HEK293 (cell line): ENCODE results near the gene DNAJB4.

Experiments used
- CTCF ChIP-seq: fragments of 450-650 bp; formaldehyde crosslinking; IDR thresholded peaks from 2 replicates; pipeline ENCODE4 v1.5.1; 2016; ENCODE audit warnings: missing biosample characterization, missing genetic modification characterization
- MEIS1 ChIP-seq: sonication (generic); formaldehyde crosslinking; IDR thresholded peaks from 2 replicates; pipeline ENCODE4 v1.8.1; 2022; ENCODE audit warnings: missing genetic modification reagents, mild to moderate bottlenecking, borderline replicate concordance
- OSR2 ChIP-seq: fragments of 450-650 bp; formaldehyde crosslinking; IDR thresholded peaks from 2 replicates; pipeline ENCODE4 v1.5.1; 2016; ENCODE audit warnings: missing biosample characterization, missing genetic modification characterization
- SP3 ChIP-seq: fragments of 450-650 bp; formaldehyde crosslinking; IDR thresholded peaks from 2 replicates; pipeline ENCODE4 v1.5.1; 2016; ENCODE audit warnings: missing biosample characterization, missing genetic modification characterization
- WT1 ChIP-seq: fragments of 450-650 bp; formaldehyde crosslinking; IDR thresholded peaks from 2 replicates; pipeline ENCODE4 v1.5.1; 2016; ENCODE audit warnings: missing biosample characterization, missing genetic modification characterization
- ZBTB6 ChIP-seq: fragments of 450-650 bp; formaldehyde crosslinking; IDR thresholded peaks from 2 replicates; pipeline ENCODE4 v1.5.1; 2017; ENCODE audit warnings: missing biosample characterization, missing genetic modification characterization
- ZFP69B ChIP-seq: fragments of 450-650 bp; formaldehyde crosslinking; IDR thresholded peaks from 2 replicates; pipeline ENCODE4 v1.5.1; 2016; ENCODE audit warnings: missing biosample characterization, missing genetic modification characterization
- ZIC2 ChIP-seq: fragments of 450-650 bp; formaldehyde crosslinking; IDR thresholded peaks from 2 replicates; pipeline ENCODE4 v1.5.1; 2016; ENCODE audit warnings: missing biosample characterization, missing genetic modification characterization
- ZNF140 ChIP-seq: fragments of 450-650 bp; formaldehyde crosslinking; IDR thresholded peaks from 2 replicates; pipeline ENCODE4 v1.5.1; 2016; ENCODE audit warnings: missing biosample characterization, missing genetic modification characterization
- ZNF146 ChIP-seq: fragments of 450-650 bp; formaldehyde crosslinking; IDR thresholded peaks from 2 replicates; pipeline ENCODE4 v1.5.1; 2016; ENCODE audit warnings: missing biosample characterization, missing genetic modification characterization
- ZNF184 ChIP-seq: fragments of 450-650 bp; IDR thresholded peaks from 2 replicates; pipeline ENCODE4 v1.5.1; 2018; ENCODE audit warnings: missing biosample characterization, mild to moderate bottlenecking, missing genetic modification characterization
- ZNF202 ChIP-seq: fragments of 450-650 bp; formaldehyde crosslinking; IDR thresholded peaks from 2 replicates; pipeline ENCODE4 v1.5.1; 2016; ENCODE audit warnings: missing biosample characterization, missing genetic modification characterization, borderline replicate concordance
- ZNF341 ChIP-seq: fragments of 450-650 bp; formaldehyde crosslinking; IDR thresholded peaks from 2 replicates; pipeline ENCODE4; 2016; ENCODE audit warnings: low read depth, missing biosample characterization, missing genetic modification characterization
- ZNF398 ChIP-seq: fragments of 450-650 bp; formaldehyde crosslinking; IDR thresholded peaks from 2 replicates; pipeline ENCODE4 v1.5.1; 2017; ENCODE audit warnings: missing biosample characterization, missing genetic modification characterization
- ZNF426 ChIP-seq: fragments of 450-650 bp; formaldehyde crosslinking; IDR thresholded peaks from 2 replicates; pipeline ENCODE4 v1.5.1; 2017; ENCODE audit warnings: missing biosample characterization, missing genetic modification characterization, mild to moderate bottlenecking, inconsistent platforms, moderate library complexity
- ZNF449 ChIP-seq: fragments of 450-650 bp; formaldehyde crosslinking; IDR thresholded peaks from 2 replicates; pipeline ENCODE4 v1.5.1; 2017; ENCODE audit warnings: missing biosample characterization, mild to moderate bottlenecking, missing genetic modification characterization, moderate library complexity
- ZNF544 ChIP-seq: fragments of 450-650 bp; formaldehyde crosslinking; IDR thresholded peaks from 2 replicates; pipeline ENCODE4 v1.5.0; 2017; ENCODE audit warnings: missing biosample characterization, missing genetic modification characterization
- ZNF596 ChIP-seq: fragments of 450-650 bp; IDR thresholded peaks from 2 replicates; pipeline ENCODE4 v1.5.0; 2018; ENCODE audit warnings: missing biosample characterization, mild to moderate bottlenecking, missing genetic modification characterization, moderate library complexity
- ZNF600 ChIP-seq: fragments of 450-650 bp; formaldehyde crosslinking; IDR thresholded peaks from 2 replicates; pipeline ENCODE4 v1.5.1; 2016; ENCODE audit warnings: missing biosample characterization, missing genetic modification characterization
- ZNF629 ChIP-seq: fragments of 450-650 bp; formaldehyde crosslinking; IDR thresholded peaks from 2 replicates; pipeline ENCODE4 v1.5.1; 2017; ENCODE audit warnings: missing biosample characterization, missing genetic modification characterization
- ZNF645 ChIP-seq: fragments of 450-650 bp; formaldehyde crosslinking; IDR thresholded peaks from 2 replicates; pipeline ENCODE4; 2016; ENCODE audit warnings: missing biosample characterization, missing genetic modification characterization
- ZNF791 ChIP-seq: fragments of 450-650 bp; formaldehyde crosslinking; IDR thresholded peaks from 2 replicates; pipeline ENCODE4 v1.5.1; 2016; ENCODE audit warnings: missing biosample characterization, missing genetic modification characterization
- ZSCAN4 ChIP-seq: fragments of 450-650 bp; formaldehyde crosslinking; IDR thresholded peaks from 2 replicates; pipeline ENCODE4 v1.5.1; 2017; ENCODE audit warnings: missing biosample characterization, missing genetic modification characterization
- TF ChIP-seq, protein P1 (sequence below): fragments of 450-650 bp; formaldehyde crosslinking; IDR thresholded peaks from 2 replicates; pipeline ENCODE4 v1.5.0; 2017; ENCODE audit warnings: missing biosample characterization, missing genetic modification characterization, borderline replicate concordance
- TF ChIP-seq, protein P2 (sequence below): fragments of 450-650 bp; formaldehyde crosslinking; IDR thresholded peaks from 2 replicates; pipeline ENCODE4 v1.5.1; 2016; ENCODE audit warnings: missing biosample characterization, missing genetic modification characterization
- TF ChIP-seq, protein P3 (sequence below): fragments of 450-650 bp; formaldehyde crosslinking; IDR thresholded peaks from 2 replicates; pipeline ENCODE4 v1.5.1; 2016; ENCODE audit warnings: missing biosample characterization, missing genetic modification characterization, low read depth

The DNAJB4 gene

GRCh38 chr1:78005755-78006154, 1.0 kb downstream of the DNAJB4 start (continued):
- TF ChIP-seq, protein P1, sequence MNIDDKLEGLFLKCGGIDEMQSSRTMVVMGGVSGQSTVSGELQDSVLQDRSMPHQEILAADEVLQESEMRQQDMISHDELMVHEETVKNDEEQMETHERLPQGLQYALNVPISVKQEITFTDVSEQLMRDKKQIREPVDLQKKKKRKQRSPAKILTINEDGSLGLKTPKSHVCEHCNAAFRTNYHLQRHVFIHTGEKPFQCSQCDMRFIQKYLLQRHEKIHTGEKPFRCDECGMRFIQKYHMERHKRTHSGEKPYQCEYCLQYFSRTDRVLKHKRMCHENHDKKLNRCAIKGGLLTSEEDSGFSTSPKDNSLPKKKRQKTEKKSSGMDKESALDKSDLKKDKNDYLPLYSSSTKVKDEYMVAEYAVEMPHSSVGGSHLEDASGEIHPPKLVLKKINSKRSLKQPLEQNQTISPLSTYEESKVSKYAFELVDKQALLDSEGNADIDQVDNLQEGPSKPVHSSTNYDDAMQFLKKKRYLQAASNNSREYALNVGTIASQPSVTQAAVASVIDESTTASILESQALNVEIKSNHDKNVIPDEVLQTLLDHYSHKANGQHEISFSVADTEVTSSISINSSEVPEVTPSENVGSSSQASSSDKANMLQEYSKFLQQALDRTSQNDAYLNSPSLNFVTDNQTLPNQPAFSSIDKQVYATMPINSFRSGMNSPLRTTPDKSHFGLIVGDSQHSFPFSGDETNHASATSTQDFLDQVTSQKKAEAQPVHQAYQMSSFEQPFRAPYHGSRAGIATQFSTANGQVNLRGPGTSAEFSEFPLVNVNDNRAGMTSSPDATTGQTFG (tag by site-specific recombination), result no peak
- TF ChIP-seq ZNF184 (tag by site-specific recombination), result 0 out of 2 replicates have a peak, but pooled peaks have one; percentile 46
- TF ChIP-seq ZNF426 (tag by site-specific recombination), result no peak
- no peak for TF ChIP-seq ZNF146
- TF ChIP-seq ZNF791 (tag by site-specific recombination), result no peak
- TF ChIP-seq ZNF596, result no peak
- TF ChIP-seq, protein P2, sequence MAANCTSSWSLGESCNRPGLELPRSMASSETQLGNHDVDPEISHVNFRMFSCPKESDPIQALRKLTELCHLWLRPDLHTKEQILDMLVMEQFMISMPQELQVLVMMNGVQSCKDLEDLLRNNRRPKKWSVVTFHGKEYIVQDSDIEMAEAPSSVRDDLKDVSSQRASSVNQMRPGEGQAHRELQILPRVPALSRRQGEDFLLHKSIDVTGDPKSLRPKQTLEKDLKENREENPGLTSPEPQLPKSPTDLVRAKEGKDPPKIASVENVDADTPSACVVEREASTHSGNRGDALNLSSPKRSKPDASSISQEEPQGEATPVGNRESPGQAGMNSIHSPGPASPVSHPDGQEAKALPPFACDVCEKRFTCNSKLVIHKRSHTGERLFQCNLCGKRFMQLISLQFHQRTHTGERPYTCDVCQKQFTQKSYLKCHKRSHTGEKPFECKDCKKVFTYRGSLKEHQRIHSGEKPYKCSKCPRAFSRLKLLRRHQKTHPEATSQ (tag by site-specific recombination), result no peak
- TF ChIP-seq ZNF341 (tag by site-specific recombination), result no peak
- TF ChIP-seq ZNF398 (tag by site-specific recombination), result no peak
- no peak for TF ChIP-seq ZNF202 (tag by site-specific recombination)
- TF ChIP-seq ZFP69B (tag by site-specific recombination), result no peak
- TF ChIP-seq CTCF (tag by site-specific recombination), result no peak
- no peak for TF ChIP-seq MEIS1 (CRISPR knock-in tag)
- peak; percentile 84 for TF ChIP-seq ZNF629
- peak; percentile 93 for TF ChIP-seq OSR2 (tag by site-specific recombination)
- peak; percentile 43; the same call in 1 of the 2 replicates for TF ChIP-seq ZNF449
- TF ChIP-seq ZBTB6 (tag by site-specific recombination), result no peak
- no peak for TF ChIP-seq ZSCAN4 (tag by site-specific recombination)
- no peak for TF ChIP-seq WT1 (tag by site-specific recombination)
- no peak for TF ChIP-seq ZNF140 (tag by site-specific recombination)
- no peak for TF ChIP-seq ZNF645
- no peak for TF ChIP-seq SP3 (tag by site-specific recombination)
- TF ChIP-seq, protein P3, sequence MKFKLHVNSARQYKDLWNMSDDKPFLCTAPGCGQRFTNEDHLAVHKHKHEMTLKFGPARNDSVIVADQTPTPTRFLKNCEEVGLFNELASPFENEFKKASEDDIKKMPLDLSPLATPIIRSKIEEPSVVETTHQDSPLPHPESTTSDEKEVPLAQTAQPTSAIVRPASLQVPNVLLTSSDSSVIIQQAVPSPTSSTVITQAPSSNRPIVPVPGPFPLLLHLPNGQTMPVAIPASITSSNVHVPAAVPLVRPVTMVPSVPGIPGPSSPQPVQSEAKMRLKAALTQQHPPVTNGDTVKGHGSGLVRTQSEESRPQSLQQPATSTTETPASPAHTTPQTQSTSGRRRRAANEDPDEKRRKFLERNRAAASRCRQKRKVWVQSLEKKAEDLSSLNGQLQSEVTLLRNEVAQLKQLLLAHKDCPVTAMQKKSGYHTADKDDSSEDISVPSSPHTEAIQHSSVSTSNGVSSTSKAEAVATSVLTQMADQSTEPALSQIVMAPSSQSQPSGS, result 0 out of 2 replicates have a peak, but pooled peaks have one; percentile 38
- 0 out of 2 replicates have a peak, but pooled peaks have one; percentile 13 for TF ChIP-seq ZNF600 (tag by site-specific recombination)
- no peak for TF ChIP-seq ZNF544 (tag by site-specific recombination)
- no peak for TF ChIP-seq ZIC2
